Lower leg skin (tissue), 3 donors: ENCODE data around the gene UTRN.

Experiments
- POLR2A ChIP-seq, 2 donors: fragments of 450-650 bp; IDR thresholded peaks; one replicate each; pipeline ENCODE4 v1.6.1; 2016 to 2017; ENCODE audit warnings: antibody characterized with exemption in 2 of 2, mild to moderate bottlenecking in 1 of 2, moderate library complexity in 1 of 2
- TF ChIP-seq, protein P1 (sequence below), 3 donors: fragments of 450-650 bp; IDR thresholded peaks; one replicate each; pipeline ENCODE4 v1.5.1; 2016; ENCODE audit warnings: antibody characterized with exemption in 3 of 3, mild to moderate bottlenecking in 3 of 3, moderate library complexity in 2 of 3

DNA sequence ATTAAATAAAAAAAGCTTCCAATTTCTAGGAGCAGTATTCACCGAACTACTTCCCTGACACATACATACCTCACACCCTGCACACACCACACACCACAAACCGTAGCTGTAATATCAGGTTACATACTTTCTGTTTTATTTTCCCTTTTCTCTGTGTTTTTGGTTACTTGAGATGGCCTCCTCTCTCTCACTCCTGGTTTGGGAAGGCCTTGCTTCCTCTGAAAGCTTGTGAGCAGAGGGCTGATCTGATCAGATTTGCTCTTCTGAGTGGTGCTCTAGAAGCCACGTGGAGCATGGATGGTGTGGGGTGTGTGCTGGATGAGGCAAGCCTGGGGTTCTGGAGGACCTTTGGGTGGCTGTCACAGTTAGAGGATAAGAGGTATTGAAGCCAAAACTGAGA lies 20.9 kb downstream of the UTRN start:
- TF ChIP-seq, protein P1, sequence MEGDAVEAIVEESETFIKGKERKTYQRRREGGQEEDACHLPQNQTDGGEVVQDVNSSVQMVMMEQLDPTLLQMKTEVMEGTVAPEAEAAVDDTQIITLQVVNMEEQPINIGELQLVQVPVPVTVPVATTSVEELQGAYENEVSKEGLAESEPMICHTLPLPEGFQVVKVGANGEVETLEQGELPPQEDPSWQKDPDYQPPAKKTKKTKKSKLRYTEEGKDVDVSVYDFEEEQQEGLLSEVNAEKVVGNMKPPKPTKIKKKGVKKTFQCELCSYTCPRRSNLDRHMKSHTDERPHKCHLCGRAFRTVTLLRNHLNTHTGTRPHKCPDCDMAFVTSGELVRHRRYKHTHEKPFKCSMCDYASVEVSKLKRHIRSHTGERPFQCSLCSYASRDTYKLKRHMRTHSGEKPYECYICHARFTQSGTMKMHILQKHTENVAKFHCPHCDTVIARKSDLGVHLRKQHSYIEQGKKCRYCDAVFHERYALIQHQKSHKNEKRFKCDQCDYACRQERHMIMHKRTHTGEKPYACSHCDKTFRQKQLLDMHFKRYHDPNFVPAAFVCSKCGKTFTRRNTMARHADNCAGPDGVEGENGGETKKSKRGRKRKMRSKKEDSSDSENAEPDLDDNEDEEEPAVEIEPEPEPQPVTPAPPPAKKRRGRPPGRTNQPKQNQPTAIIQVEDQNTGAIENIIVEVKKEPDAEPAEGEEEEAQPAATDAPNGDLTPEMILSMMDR (IDR thresholded peaks at IDR 0.05) = no peak
- no peak for TF ChIP-seq POLR2A (IDR thresholded peaks at IDR 0.05)
